NOMO-1 treated with dmso at 0.1 percent for 144 hours (cell line): ENCODE data around the gene STT3A.

ENCODE experiments used
- DNase-seq: peaks from one replicate; lab custom pipeline; 2025; ENCODE audit not compliant: unreplicated experiment; lab: John Stamatoyannopoulos, UW

The STT3A gene

GRCh38 chr11:125587480-125587879 is 5.2 kb upstream of the STT3A start:
- DNase-seq = no peak

GRCh38 chr11:125588505-125588904 is 4.1 kb upstream of the STT3A start:
- no peak for DNase-seq

- DNase-seq = no peak
Observed at GRCh38 chr11:125591649-125592304, 875 bp upstream of the STT3A start.

- no peak for DNase-seq
Observed at GRCh38 chr11:125593114-125593820, 615 bp downstream of the STT3A start.

GRCh38 chr11:125594958-125595357 is 2.3 kb downstream of the STT3A start:
- peak; percentile 9 for DNase-seq

GRCh38 chr11:125600663-125601062 is 8.0 kb downstream of the STT3A start:
- no peak for DNase-seq

- DNase-seq = no peak
Observed at GRCh38 chr11:125603207-125603606, 10.6 kb downstream of the STT3A start.

GRCh38 chr11:125605417-125605816 is 12.8 kb downstream of the STT3A start:
- no peak for DNase-seq

GRCh38 chr11:125609545-125609944 is 16.9 kb downstream of the STT3A start:
- DNase-seq = no peak

- DNase-seq = no peak
Observed at GRCh38 chr11:125618383-125618782, 25.7 kb downstream of the STT3A start.

- DNase-seq = no peak
Observed at GRCh38 chr11:125621995-125622394, 29.3 kb downstream of the STT3A start.

- no peak for DNase-seq
Observed at GRCh38 chr11:125623064-125623463, 30.4 kb downstream of the STT3A start.

GRCh38 chr11:125624756-125625213 is 32.1 kb downstream of the STT3A start, which contains the start of gene CHEK1:
CHEK1 (plus strand) TSS chr11:125625163; CDS start chr11:125626769, 1,606 bp downstream.
- no peak for DNase-seq

- DNase-seq = peak; percentile 41
Observed at GRCh38 chr11:125625225-125625629, 32.6 kb downstream of the STT3A start.

GRCh38 chr11:125625630-125626287 is 33.1 kb downstream of the STT3A start:
- DNase-seq = peak; percentile 74

- DNase-seq = peak; percentile 62
Observed at GRCh38 chr11:125626288-125626950, 33.8 kb downstream of the STT3A start.

- no peak for DNase-seq
Observed at GRCh38 chr11:125627236-125627910, 34.7 kb downstream of the STT3A start.

GRCh38 chr11:125637840-125638239 is 45.2 kb downstream of the STT3A start:
- DNase-seq = no peak

- DNase-seq = no peak
Observed at GRCh38 chr11:125638315-125638714, 45.7 kb downstream of the STT3A start.

GRCh38 chr11:125645871-125646270 is 53.2 kb downstream of the STT3A start:
- no peak for DNase-seq
